K562 (cell line): ENCODE data around the gene MOB3B. TPM values are rescaled to one million over a fixed set of nuclear protein-coding genes. Genes with fewer than 3 reads are reported as not detected.
A peak's percentile ranks its signal among the peaks of the same experiment; 100 is the strongest.

Experiments used
- ATAC-seq: fragments of 200-7000 bp; cut with Tn5 transposase; 3 replicates; pipeline ENCODE4 v1.9.1; 2020; ENCODE audit warnings: moderate library complexity
- BruUV-seq: library from RNA; stranded (reverse); fragments of 400-500 nt; replicated peaks from 2 replicates; lab custom pipeline; 2021; lab: Mats Ljungman, UMichigan
- CTCF ChIA-PET: fragments of 300-600 bp; formaldehyde crosslinking; extraction: SDS; loops from one replicate; lab custom pipeline; 2021; ENCODE audit warnings: low intra/inter-chr PET ratio; lab: Yijun Ruan, JAX
- POLR2A ChIA-PET: fragments of 300-600, 350-650 bp; sonication (Branson Sonifier 250); formaldehyde crosslinking; extraction: SDS; loops from one replicate; lab custom pipeline; 2021; ENCODE audit warnings: antibody characterized with exemption, inconsistent platforms; lab: Yijun Ruan, JAX
- DNase-seq, 4 experiments: peaks; one replicate each; pipeline versions ENCODE4 v3.0.0 to v3.0.0-alpha.2; 2011 to 2018; ENCODE audit warnings: low spot score in 3 of 4, mixed read lengths in 3 of 4; ENCODE audit errors: extremely low read depth in 1 of 4
- FAIRE-seq: peaks from 2 replicates; lab custom pipeline; 2011; peaks lifted over from hg19 to GRCh38; lab: Jason Lieb, UNC
- H2AFZ ChIP-seq: 2 replicates; pipeline ENCODE4 v1.6.0; 2011; ENCODE audit warnings: low read depth, low read length, control low read depth, inconsistent platforms
- H3K27ac ChIP-seq: fragments of 200-600 bp; 3 replicates; pipeline ENCODE4 v1.8.0; 2011; ENCODE audit warnings: low read depth, mild to moderate bottlenecking, control low read depth, inconsistent platforms, low read length, moderate library complexity, mixed read lengths; ENCODE audit errors: extremely low read depth
- H3K27me3 ChIP-seq, 2 experiments: fragments of 300-600 bp in 1 of 2; 2 replicates in 1 of 2; 3 replicates in 1 of 2; pipeline versions ENCODE4 v1.6.0 to v1.8.0; 2011; ENCODE audit warnings: inconsistent platforms in 2 of 2, low read length in 2 of 2, mild to moderate bottlenecking in 1 of 2, mixed read lengths in 1 of 2, moderate library complexity in 1 of 2; ENCODE audit not compliant: control insufficient read depth in 2 of 2, insufficient read depth in 2 of 2
- H3K36me3 ChIP-seq: fragments of 300-600 bp; 3 replicates; pipeline ENCODE4 v1.8.0; 2011; ENCODE audit warnings: mild to moderate bottlenecking, low read length, inconsistent platforms; ENCODE audit not compliant: control insufficient read depth, insufficient read depth
- H3K4me1 ChIP-seq, 2 experiments: fragments of 200-600 bp in 1 of 2; replicated peaks in 1 of 2; 2 replicates in 1 of 2; 3 replicates in 1 of 2; pipeline versions ENCODE4 v1.5.1 to v1.8.0; 2011; ENCODE audit warnings: inconsistent platforms in 2 of 2, low read length in 2 of 2, mild to moderate bottlenecking in 1 of 2, mixed read lengths in 1 of 2, moderate library complexity in 1 of 2; ENCODE audit not compliant: control insufficient read depth in 2 of 2, insufficient read depth in 2 of 2
- H3K4me2 ChIP-seq: 2 replicates; pipeline ENCODE4 v1.6.1; 2011; ENCODE audit warnings: low read length, control low read depth, inconsistent platforms, mixed read lengths; ENCODE audit not compliant: insufficient read depth
- H3K4me3 ChIP-seq: fragments of 200-600 bp; sonication (generic), shearing (Covaris generic); 2 replicates; pipeline ENCODE4 v1.5.1; 2016; ENCODE audit warnings: control low read depth, inconsistent platforms
- H3K79me2 ChIP-seq: fragments of 200-600 bp; 3 replicates; pipeline ENCODE4 v1.8.0; 2011; ENCODE audit warnings: low read length, inconsistent platforms; ENCODE audit not compliant: control insufficient read depth, insufficient read depth
- H3K9ac ChIP-seq, 2 experiments: 2 replicates each; pipeline versions ENCODE4 v1.6.0 to v1.6.1; 2011; ENCODE audit warnings: low read depth in 2 of 2, low read length in 2 of 2, control low read depth in 1 of 2, inconsistent platforms in 1 of 2, mild to moderate bottlenecking in 1 of 2, mixed read lengths in 1 of 2; ENCODE audit not compliant: insufficient read depth in 1 of 2
- H3K9me1 ChIP-seq: one replicate; pipeline ENCODE4 v1.6.0; 2011; ENCODE audit warnings: inconsistent platforms, mild to moderate bottlenecking, low read length, moderate library complexity; ENCODE audit not compliant: control insufficient read depth, insufficient read depth
- H3K9me3 ChIP-seq: replicated peaks from 2 replicates; pipeline ENCODE4 v1.5.1; 2011; ENCODE audit warnings: low read depth, low read length, inconsistent platforms; ENCODE audit not compliant: control insufficient read depth, insufficient read depth
- H4K20me1 ChIP-seq: replicated peaks from 2 replicates; pipeline ENCODE4 v1.6.1; 2011; ENCODE audit warnings: low read length, inconsistent platforms, mixed read lengths; ENCODE audit not compliant: control insufficient read depth, insufficient read depth
- ARID1B ChIP-seq: fragments of 450-650 bp; IDR thresholded peaks from 2 replicates; pipeline ENCODE4 v1.6.1; 2016; ENCODE audit warnings: antibody characterized with exemption, mild to moderate bottlenecking, inconsistent platforms
- MEIS2 ChIP-seq: fragments of 450-650 bp; IDR thresholded peaks from 2 replicates; pipeline ENCODE4 v1.6.1; 2014; ENCODE audit warnings: mild to moderate bottlenecking; ENCODE audit not compliant: partially characterized antibody
- SREBF1 ChIP-seq: fragments of 150-350 bp; IDR thresholded peaks from 2 replicates; pipeline ENCODE4 v1.6.1; 2014; ENCODE audit warnings: antibody characterized with exemption, low read depth, low read length, borderline replicate concordance
- ZNF140 ChIP-seq: fragments of 250-450 bp; sonication (Bioruptor Pico); IDR thresholded peaks from 2 replicates; pipeline ENCODE4 v1.8.0; 2021; ENCODE audit warnings: moderate library complexity, mild to moderate bottlenecking, inconsistent platforms
- ZNF408 ChIP-seq: fragments of 250-450 bp; sonication (Bioruptor Pico); IDR thresholded peaks from 2 replicates; pipeline ENCODE4 v1.4.0; 2020; ENCODE audit warnings: low read depth, mild to moderate bottlenecking, moderate library complexity
- WGBS: fragments of 100-300 bp; shearing (Covaris generic); methylation state at CpG from one replicate; pipeline ENCODE4 v1.1.6; 2016; ENCODE audit warnings: low coverage, mixed read lengths; ENCODE audit not compliant: insufficient coverage; ENCODE audit errors: missing lambda C conversion rate; 5-methylcytosine and 5-hydroxymethylcytosine counted together
- in situ Hi-C: fragments of 300-500 bp; cut with MboI; formaldehyde crosslinking; loops from 4 replicates; pipeline ENCODE4 v1.15.0; 2018; ENCODE audit warnings: inconsistent platforms, mixed read lengths
- intact Hi-C: fragments of 100-400 bp; cut with micrococcal nuclease; formaldehyde crosslinking; loops from 2 replicates; pipeline ENCODE4 v1.14.2; 2022
- polyA plus RNA-seq, 8 experiments: library from polyadenylated mRNA; depleted of rRNA in 4 of 8; stranded (reverse) in 5 of 8; unstranded in 3 of 8; fragments of >200 nt; fragmentation: Nextera tagmentation in 2 of 8; fragmentation: Illumina TruSeq in 1 of 8; extraction: Ambion mirVana in 2 of 8; extraction: Trizol in 1 of 8; gene quantifications; 2 replicates each; pipeline versions ENCODE4 v1.2.1 to v1.2.3, GENCODE V29; 2011 to 2014; ENCODE audit warnings: inconsistent platforms in 1 of 8, missing spikeins in 1 of 8
- total RNA-seq, 7 experiments: library from RNA; depleted of rRNA in 6 of 7; stranded (reverse); fragments of >200 nt in 6 of 7; fragmentation: Illumina TruSeq in 2 of 7; extraction: Trizol in 2 of 7; gene quantifications; 2 replicates each; pipeline versions ENCODE4 v1.2.1 to v1.2.3, GENCODE V29; 2011 to 2021; ENCODE audit warnings: low replicate concordance in 1 of 7

Gene MOB3B
- total and polyA plus RNA-seq, 9 of the 15 experiments (the other 6 are each of a cell fraction or from before 2014, with no cell fraction given) = 3.6 to 12.8 (median 7.2) TPM

DNA sequence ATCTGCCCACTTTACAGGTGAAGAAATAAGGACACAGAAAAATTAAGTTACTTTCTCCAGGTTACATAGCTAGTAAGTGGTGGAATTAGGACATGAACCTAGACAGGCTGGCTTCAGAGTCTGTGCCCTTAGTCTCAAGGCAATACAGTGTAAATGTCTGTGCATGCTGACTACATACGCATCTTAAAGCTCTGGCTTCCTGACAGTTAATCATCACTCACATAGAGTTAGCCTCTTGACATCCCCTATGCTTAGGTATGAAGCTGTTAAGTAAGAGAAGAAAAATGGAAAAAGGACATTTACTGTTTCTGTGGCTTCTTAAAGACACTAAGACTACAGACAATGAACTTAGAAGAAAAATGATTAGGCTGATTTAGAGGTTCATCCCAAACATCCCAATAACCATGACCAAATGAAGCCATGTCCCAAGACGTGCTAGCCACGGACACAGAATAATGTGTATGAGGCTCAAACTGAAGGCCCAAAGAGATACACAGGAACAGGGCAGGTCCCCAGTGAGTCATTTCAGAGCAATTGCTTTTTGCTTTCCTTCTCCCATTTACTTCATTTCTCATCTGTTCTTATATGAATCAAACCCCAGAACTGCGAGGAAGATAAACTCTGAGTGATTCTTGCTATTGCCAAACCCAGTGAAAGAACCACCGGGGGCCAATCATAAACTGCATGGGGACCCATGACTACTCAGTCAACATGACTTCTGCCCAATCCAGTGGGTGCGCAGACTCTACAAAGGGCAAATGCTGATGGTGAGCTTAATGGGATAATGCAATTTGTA lies 105.5 kb downstream of the MOB3B start:
- peaks cover 3 to 6% of the 10 kb centered on the region in 2 experiments; a peak in 3 of 5 replicates for H3K4me1 ChIP-seq
- H3K27ac ChIP-seq = no peak overlapping the region
- 60% methylated on average over 3 of the region's 6 CpGs for WGBS
- FAIRE-seq (no peak), ATAC-seq (peak; percentile 31), DNase-seq (no peak)
- intact Hi-C loops = no loop called here
- H3K4me3 ChIP-seq = no peak overlapping the region
- no peaks in the 10 kb centered on the region for H3K36me3 ChIP-seq
- in situ Hi-C loops = no loop called here
- POLR2A ChIA-PET = interaction anchor here (0.5 kb wide), 1 partner anchor 116 kb away, joined by 3 read pairs; no protein-coding TSS in a partner anchor
- H3K4me2 ChIP-seq = no peak overlapping the region
- TF ChIP-seq ZNF140 (CRISPR knock-in tag) = no peak
- TF ChIP-seq MEIS2 = peak; percentile 25
- no TSS peak for BruUV-seq
- peaks cover 24% of the 10 kb centered on the region for H3K79me2 ChIP-seq
- no peaks in the 10 kb centered on the region for H4K20me1 ChIP-seq
- CTCF ChIA-PET = no interaction called here
- no peaks in the 10 kb centered on the region for H3K27me3 ChIP-seq
- H3K9me3 ChIP-seq = no peaks in the 10 kb centered on the region
- no peak overlapping the region for H2AFZ ChIP-seq
- no peaks in the 10 kb centered on the region for H3K9me1 ChIP-seq
- no peak overlapping the region for H3K9ac ChIP-seq

DNA sequence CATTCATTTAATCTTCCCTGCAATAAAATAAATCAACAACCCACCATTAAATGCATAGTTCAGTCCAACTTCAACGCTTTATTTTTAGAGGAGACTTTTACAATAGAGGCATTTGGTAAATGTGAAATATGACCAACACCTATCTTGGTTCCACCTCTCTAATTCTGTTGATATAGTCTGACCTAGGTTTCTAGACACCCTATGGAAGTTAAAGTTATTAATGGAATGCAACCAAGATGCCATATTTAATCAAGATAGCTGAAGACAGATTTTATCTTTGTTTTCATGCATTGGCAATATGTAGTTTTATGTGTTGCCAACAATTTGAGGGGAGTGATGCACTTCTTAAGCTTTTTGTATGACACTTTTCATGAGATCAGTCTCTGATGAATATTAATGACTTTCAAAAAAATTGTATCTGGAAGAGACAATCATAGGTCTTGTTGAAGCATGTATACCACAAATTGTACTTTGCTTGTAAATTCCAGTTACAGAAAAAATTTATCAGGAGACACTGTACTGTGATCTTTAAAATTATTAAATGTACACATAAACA lies 107.3 kb downstream of the MOB3B start:
- POLR2A ChIA-PET = no interaction called here

More for the DNA sequence above, 107.3 kb downstream of the MOB3B start:
- H3K4me1 ChIP-seq = peaks cover 0 to 6% of the 10 kb centered on the region in 2 experiments; a peak in 3 of 5 replicates
- no peaks in the 10 kb centered on the region for H3K9me1 ChIP-seq
- FAIRE-seq (no peak), DNase-seq (no peak), ATAC-seq (no peak)
- H4K20me1 ChIP-seq = no peaks in the 10 kb centered on the region
- H3K4me3 ChIP-seq = no peak overlapping the region
- no peak overlapping the region for H3K4me2 ChIP-seq
- in situ Hi-C loops (no loop called here), intact Hi-C loops (no loop called here)
- no peaks in the 10 kb centered on the region for H3K9me3 ChIP-seq
- no peaks in the 10 kb centered on the region for H3K36me3 ChIP-seq
- peaks cover 23% of the 10 kb centered on the region for H3K79me2 ChIP-seq
- no TSS peak for BruUV-seq
- CTCF ChIA-PET = no interaction called here
- no peak overlapping the region for H3K9ac ChIP-seq
- H3K27me3 ChIP-seq = no peaks in the 10 kb centered on the region
- WGBS = 33% methylated on average over 1 of the region's 1 CpG
- H2AFZ ChIP-seq = no peak overlapping the region
- no peak overlapping the region for H3K27ac ChIP-seq
- TF ChIP-seq SREBF1 = no peak
- TF ChIP-seq ZNF408 (CRISPR knock-in tag) = no peak
- TF ChIP-seq ARID1B = no peak
